TTC549 (cell line): ENCODE results near the gene HSPG2.

ENCODE experiments used
- FAIRE-seq: peaks from 2 replicates; lab custom pipeline; 2012; peaks lifted over from hg19 to GRCh38; lab: Jason Lieb, UNC

The HSPG2 gene

DNA sequence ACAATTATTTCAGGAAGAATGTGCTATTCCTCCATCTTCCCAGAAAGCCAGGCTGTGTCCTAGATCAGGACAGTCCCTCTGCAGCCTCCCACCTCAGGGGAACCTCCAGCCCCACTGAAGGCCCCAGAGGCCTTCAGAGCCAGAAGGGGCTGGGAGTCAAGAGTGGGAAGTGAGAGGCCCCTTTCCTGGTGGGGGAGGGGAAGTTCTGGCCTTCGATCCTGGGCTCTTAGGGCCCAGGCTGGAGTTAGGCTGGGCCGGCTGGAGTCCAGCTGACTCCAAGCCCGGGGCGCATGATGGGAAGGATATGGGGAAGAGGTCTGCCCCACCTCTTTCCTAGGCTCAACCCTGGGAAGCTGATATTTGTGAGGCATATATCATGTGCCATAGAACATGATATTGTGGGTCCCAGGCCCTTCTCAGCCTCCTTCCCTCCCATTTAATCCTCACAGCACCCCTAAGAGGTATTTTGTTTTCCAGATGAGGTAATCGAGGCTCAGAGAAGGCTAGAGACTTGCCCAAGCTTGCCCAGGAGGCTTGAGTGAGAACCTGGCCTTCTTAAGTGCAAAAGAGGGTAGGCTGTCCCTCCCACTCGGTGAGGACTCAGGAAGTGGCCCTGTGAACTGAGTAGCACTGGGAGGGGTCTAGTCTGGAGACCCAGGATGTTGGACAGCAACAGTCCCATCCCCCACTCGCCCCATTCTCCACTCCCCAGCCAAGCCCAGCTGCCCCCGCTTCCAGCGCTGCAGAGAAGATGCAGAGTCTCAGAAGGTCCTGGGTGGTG lies 18.6 kb upstream of the HSPG2 start:
- no peak for FAIRE-seq

DNA sequence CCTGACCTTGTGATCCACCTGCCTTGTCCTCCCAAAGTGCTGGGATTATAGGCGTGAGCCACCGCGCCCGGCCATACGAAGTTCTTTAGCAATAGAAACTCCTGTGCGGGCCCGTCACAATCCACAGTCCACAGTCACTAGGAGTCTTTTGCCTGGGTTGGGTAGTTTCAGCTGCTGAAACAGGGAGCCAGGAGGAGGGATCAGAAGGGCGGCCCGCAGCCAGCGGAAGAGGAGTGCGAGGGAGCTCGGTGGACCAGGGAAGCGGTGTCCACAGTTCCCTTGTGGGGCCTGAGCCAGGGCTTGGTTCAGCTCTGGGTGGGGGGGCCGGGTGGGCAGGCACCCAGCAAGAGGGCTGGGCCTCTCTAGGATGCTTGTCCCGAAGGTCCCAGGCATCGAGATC lies 17.9 kb upstream of the HSPG2 start:
- no peak for FAIRE-seq

DNA sequence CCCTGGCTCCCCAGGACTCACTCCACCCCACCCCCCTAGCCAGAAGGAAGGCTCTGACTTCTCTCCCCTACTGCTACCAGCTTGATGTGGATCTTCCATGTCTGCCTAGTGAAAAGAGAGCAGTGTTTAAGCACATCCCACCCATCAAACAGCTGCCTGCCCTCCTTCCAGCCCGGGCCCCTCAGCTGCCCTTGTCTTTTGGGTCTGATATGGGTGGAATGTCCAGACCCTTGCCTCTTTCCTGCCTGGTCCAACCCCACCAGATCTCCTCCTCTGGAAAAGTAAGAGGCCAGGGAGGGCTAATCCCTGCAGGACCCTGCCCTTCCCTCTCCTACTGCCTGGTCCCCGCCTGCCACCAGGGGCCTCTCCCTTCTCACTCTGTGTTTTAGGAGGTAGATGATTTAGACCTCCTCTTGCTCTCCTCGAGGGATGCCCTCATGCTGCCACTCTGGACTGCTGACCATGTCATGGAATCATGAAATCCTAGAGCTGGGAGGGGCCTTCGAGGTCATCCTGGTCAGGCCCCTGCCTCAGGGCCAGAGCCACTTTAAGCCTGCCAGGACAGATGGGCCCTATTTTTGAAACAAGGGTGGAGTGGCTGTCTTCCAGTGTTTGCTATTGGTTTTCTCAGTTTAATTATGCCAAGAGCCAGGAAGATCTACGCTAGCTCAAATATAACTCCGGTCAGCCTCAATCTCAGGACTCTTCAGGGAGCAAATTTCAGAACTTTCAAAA lies 15.8 kb upstream of the HSPG2 start:
- no peak for FAIRE-seq

DNA sequence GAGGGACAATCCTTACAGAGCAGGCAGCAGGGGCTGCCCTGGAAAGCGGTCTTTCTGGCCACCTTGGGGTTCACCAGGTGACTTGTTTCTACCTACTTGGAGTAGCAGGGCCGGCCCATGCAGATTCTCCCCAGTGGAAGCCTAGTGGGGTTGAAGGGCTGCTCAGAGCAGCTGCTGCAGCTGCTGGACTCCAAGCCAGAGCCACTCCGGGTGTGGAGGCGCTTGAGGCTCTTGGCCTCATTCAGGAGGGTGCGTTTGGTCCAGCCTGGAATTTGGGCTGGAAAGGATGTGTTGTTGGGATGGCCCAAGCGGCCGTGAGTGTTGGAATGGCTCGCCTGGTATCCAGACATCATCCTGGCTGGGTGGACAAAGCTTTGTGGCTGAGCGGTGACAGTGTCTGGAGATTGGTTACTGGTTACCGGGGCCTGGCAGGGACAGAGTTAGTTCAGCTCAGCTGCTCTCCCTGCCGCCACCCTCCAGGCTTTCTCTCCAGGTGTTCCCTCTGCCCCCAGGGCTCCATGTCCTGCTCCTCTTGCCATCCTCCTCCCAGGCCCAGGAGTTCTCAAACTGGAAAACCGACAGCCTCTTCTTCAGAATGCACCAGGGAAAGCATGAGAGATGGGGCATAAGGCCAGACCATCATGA lies 14.2 kb upstream of the HSPG2 start:
- no peak for FAIRE-seq

DNA sequence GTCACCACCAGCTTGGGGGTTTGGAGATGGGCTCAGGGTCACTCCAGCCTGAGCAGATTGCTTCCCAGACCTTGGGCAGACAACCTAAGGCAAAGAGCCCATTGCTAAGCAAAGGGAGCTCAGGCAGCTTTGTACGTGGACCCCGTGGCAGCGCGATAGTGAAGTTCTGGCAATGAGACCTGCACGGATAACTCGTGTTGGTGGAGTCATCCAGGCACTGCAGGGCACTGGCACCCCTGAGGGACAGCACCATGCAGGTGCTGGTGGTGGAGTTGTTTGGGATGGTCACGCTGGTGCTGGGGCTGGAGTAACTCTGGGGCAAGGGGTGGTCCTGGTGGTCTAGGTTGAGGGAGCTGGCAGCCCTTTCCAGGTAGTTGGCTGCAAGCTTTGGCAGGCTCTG lies 13.6 kb upstream of the HSPG2 start:
- FAIRE-seq, result no peak

DNA sequence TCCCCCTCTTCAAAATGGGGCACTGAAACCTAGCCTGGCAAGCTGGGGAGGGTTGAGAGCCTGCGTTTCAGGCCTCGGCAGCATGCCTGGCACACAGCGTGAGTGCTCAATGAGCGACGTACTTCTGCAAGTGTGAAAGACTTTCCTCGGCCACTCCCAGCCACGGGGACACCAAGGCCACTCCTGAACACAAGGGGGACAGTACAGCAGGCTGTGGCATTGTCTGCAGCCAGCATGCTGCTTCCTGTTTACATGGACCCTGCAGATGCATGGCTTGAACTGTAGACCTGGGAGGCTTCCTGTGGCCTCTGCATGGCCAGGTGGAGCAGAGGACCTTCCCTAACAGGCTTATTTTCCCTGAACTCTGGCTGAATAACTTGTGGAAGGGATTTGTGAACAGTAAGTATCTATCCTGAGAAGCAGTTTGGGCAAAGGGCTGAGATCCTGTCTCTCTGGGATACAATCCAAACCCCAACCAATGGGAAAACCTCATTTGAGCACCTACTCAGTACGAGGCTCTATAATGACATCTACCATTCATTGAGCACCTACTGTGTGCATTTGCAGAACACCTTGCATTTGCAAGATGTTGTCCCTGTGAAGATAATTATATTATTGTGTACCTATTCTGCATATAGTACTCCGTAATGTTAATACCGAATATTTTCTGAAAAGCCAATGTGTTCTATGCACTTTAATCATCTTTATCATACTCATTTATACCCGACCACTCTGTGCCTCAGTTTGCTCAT lies 9.9 kb upstream of the HSPG2 start:
- FAIRE-seq, result no peak

DNA sequence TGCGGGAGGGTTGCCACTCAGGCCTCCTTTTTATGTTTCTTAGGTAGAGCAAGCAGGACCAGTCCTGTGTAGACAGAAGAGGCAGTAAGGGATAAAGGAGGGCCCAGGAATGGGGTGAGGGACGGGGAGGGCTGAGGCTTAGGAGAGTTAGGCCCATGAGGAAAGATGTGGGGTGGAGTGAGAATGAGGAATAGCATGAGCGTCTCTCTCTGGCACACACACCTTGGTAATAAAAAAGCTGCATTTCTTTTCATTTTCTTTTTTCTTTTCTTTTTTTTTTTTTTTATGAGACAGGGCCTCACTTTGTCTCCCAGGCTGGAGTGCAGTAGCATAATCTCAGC lies 7.6 kb upstream of the HSPG2 start:
- no peak for FAIRE-seq

DNA sequence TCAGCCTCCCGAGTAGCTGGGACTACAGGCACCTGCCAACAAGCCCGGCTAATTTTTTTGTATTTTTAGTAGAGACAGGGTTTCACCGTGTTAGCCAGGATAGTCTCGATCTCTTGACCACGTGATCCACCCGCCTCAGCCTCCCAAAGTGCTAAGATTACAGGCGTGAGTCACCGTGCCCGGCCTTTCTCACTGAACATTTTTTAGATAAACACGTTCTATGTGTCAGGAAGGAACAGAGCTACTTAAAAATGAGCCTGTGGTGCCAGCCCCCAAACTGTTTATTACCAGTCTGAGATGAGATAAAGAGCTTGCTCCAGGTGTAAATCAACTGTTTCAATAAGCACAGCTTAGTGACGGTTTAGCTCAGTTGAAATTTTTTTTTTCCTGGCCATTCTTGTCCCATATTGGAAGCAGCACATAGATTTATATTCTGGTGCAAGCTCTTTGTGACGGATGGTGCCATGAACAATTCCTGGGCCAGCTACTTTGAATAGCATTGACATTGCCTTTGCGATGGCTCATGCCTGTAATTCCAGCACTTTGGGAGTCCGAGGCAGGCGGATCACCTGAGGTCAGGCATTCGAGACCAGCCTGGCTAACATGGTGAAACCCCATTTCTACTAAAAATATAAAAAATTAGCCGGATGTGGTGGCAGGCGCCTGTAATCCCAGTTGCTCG lies 6.0 kb upstream of the HSPG2 start:
- FAIRE-seq, result peak; percentile 93

DNA sequence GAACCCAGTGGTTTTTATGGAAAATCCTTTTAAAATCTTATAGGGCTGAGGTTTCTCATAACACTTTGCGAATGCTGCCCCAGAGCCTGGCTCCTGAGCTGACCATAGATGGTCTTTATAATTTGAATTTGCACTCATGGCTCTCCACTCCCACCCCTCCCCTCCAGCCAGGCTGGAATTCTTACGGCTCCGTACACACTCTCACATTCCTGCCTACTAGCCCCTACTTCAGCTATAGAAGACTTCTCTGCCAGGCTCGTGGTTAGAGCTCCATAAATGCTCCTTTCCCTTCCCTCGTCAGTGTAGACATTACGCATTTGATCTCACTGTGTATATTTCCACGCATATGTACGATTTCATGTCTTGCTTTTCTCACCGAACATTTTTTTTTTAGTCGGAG lies 5.4 kb upstream of the HSPG2 start:
- peak; percentile 56 for FAIRE-seq

DNA sequence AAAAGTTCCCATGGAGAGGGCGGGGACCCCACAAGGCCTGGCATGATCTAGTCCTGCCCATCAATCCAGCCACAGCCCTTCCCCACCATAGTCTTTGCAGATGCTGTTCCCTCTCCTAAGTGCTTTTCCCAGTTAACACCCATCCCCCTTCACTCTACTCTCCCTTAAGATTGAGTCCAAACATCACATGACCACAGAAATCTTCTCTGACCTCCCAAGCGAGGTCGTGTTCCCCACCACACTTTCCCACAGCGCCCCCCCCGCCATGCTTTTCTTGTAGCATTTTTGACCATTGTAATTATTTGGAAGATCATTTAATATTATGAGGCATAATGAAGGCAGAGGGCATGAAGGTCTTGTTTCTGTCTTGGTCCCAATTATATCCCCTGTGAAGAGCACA lies 4.3 kb upstream of the HSPG2 start:
- no peak for FAIRE-seq

DNA sequence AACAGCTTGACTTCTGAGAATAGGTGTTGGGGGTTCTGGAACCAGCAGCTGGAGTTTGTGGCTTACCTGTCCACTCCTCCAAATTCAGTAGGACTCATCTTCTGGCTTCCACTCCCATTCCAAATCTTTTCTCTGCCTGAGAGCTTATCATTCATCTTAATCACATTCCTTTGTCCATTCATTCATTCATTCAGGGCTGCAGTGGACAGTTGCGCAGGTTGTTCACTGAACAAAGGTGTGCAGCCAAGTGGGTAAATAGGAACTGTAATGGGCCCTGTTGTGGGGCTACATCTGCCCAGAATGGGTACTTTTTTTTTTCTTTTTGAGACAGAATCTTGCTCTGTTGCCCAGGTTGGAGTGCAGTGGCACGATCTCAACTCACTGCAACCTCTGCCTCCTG lies 3.4 kb upstream of the HSPG2 start:
- FAIRE-seq, result no peak

DNA sequence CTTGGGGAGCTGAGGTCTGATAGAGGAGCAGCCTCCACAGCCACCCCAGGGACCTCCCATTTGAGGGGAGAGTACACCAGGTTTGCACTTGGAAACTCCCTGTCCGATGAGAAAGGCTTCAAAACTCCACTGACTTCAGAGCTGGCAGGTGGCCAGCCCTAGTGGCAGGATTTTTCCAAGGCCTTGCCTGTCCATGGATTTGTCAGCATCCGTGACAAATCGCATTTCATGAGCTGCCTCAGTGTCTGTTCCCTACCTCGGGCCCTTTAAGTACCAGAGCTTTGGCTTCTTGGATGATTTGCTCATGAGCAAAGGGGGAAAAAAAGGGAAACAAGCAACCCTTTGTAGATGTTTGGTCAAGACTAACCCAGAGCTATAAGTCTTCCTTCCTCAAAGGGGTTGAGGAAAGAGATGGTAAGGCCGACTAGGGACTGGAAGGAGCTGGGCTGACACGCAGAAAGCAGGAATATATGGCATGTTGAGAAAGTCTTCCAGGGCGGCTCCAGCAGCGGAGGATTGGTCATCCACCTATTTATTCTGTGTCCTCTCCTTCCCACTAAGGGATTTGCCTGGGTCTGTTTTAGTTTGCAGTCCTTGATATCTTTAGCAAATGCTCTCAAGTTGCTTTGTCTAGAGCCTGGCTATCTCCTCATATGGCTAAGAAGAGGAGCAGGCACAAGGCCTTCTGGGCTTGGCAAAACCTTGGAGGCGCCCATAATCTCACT lies 2.7 kb upstream of the HSPG2 start:
- FAIRE-seq, result peak; percentile 97

DNA sequence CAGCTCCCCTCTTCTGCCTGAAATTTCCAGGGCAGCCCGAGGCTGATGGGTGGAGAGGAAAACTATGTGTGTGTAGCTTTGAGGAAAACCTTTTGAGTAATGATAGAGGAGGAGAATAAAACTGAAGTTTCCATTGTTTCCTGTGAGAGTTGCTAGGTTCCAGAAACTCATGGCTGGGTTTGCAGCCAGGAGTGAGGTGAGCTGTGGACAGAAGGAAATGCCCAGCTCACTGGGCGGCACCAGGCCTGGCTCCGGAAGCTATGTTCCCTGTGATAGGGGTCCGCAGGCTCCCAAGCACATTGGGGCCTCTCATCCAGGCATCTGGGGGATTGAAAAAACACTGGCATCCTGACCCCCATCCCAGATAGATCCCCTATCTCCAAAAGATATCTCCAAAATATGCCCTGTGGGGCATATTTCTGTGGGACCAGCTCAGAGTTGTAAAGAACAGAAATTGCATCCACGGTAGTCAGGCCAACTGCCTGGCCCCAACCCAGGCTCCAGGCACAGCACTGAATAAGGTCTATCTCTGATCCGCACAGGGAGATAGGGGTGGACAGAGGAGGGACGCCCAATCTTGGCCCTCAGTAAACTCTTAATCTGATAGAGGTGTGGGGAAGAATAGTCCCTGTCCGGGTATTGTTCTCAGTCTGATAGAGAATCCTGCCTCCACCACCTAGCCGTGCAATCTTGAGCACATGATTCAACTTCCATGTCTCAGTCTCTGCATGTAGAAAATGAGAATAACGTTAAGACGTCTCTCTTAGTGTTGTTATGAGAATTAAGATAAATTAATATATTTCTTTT lies 1.8 kb upstream of the HSPG2 start:
- FAIRE-seq, result no peak

DNA sequence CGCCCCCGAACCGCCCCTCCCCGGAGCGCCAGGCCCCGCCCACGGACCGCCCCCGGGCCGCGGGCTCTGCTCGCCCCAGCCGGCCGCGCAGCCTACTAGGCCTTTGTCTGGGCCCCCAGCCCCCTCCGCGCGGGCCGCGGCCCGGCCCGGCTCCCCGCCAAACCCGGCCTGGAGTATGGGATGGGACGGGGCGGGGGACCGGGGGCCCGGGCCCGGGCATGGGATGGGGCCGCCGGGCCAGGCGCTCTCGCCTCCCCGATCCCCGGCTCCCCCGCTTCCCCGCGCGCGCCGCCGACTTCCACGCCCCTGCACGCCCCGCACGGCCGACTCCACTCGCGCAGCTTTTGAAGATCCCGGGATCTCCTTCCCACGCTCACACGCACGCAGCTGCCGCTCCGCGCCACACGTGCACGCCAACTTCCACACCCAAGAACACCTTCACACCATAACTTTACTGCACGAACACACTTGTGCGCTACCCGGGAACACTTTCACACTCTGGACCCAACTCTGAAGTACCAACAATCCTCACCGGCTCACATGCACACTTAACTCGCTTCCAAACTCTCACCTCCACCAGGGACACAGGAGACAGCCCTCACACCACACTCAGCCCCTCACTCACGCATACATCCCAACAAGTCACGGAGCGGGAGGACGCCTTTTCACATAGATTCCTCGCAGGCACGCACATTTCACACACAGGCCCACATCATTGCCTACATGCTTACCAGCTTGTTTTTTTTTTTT lies 437 bp upstream of the HSPG2 start:
- no peak for FAIRE-seq

DNA sequence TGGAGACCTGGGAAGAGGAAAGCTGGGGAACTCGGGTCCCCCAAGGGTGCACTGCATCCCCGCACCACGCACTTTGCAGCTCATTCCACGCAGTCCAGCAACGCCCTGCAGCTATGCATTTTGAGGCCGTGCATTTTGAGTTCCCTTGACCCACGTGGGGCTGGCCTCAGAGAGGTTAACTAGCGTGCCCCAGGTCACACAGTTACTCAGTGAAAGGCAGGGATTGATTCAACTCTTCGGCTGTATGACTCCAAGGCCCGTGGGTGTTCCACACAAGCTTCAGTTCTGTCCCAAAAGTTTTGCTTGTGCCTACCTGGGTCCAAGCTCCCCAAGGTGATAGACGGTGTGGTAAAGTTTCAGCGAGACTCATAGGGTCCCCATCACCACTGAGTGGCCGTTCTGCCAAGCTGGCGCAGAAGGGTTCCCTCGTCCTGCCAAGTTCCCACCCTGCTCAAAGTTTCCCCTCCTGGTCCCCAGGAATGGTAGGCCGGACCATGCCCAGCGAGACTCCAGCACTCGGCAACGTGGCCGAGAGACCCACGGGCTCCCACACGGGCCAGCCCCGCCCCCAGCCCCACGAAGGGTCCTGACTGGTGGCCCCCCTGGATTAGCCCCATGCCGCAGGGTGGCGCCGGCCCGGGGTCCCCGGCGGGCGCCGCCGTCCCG lies 611 bp downstream of the HSPG2 start:
- no peak for FAIRE-seq

DNA sequence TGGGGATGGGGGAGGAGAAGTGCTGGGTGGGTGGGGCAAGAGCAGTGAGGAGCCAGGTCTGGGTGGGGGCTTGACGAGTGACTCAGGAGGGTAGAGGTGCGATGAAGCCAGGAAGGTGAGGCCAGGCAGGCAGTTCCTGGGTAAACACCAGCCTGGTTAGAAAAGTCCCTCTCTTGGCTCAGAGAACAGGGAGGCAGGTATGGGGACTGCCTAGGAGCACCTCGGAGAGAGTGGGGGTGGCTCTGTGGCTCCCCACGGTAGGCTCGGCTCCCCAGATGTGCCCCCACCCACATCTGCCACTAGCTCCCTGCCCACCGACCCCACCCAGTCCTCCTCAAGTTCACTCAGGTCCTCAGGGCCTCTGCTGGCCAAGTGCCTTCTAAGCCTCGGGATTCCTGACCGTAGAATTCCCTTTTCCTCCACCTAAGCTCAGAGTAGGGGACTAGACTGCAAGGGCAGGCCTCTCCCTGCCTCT lies 1.2 kb downstream of the HSPG2 start:
- FAIRE-seq, result no peak

DNA sequence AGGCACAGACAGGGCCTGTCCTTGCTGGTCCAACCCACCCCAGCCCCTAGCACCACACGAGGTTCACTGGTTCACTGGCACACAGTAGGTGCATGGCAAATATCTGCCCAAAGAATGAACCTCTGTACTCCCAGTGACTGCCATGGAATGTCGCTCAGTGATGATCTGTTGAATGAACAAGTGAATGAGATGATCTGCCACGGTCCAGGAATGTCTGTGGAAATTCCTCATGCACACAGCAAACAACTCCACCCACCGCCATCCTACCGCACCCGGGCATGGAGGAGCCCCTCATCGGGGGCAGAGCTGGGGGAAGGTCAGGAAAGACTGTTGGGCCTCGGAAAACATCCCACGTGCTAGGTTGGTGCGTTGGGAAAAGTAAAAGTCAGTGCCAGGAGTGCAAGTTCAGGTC lies 1.7 kb downstream of the HSPG2 start:
- no peak for FAIRE-seq

DNA sequence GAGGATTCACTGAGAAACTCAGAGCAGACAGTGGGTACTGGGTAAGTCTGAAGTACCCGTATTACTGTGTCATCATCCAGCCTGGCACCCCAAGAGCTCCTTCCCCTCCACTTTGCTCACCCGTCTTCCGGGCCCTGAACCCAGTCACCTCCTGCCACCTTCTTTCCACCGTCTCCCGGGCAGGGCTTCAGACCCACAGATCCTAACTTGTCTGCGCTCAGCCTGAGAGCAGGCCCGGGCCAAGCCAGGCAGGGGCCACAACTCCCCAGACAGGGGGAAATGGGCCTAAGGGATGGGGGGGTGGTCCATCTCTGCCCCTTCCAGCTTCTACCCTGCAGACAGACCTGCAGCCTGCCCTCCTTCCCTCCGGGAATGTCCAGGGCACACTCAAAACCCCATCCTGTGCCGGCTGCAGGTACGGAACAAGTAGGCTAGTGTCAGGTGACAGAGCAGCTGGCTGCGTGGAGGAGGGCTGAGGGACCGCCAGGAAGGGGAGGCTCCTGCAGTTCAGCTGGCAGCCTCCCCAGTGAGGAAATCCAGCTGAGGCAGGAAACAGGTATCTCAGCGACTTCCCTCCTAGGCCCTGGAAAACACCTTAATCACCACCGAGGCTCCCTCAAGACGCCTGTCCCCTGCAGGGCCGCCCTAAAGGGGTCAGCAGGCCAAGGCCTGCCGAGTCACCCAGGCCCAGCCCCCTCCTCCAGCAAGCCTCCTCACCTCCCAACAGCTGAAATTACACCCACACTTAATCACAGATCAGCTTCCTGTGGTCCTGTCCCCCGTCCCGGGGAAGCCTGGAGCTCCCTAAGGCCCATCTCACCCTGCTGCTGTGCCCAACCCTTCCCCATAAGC lies 3.5 kb downstream of the HSPG2 start:
- no peak for FAIRE-seq
